T-cell (primary cell): ENCODE data around the gene CBFB. TPM values are rescaled to one million over a fixed set of nuclear protein-coding genes. Genes with fewer than 3 reads are reported as not detected.

ENCODE experiments used
- ATAC-seq, 4 experiments: fragments of 200-7000 bp in 3 of 4; fragments of 150-1000 bp in 1 of 4; cut with Tn5 transposase; replicated peaks in 1 of 4; 1 replicate in 3 of 4; 2 replicates in 1 of 4; pipeline ENCODE4 v1.10.0; 2021; ENCODE audit warnings: moderate library complexity in 3 of 4, mild to moderate bottlenecking in 2 of 4, moderate number of reproducible peaks in 1 of 4
- CTCF ChIA-PET, 2 donors: fragments of 300-600 bp; sonication (Branson Sonifier 250); formaldehyde crosslinking; loops; one replicate each; lab custom pipeline; 2022; ENCODE audit warnings: antibody characterized with exemption in 2 of 2; lab: Charles Lee
- POLR2A ChIA-PET, 2 donors: fragments of 300-600 bp; sonication (Branson Sonifier 250); formaldehyde crosslinking; loops; one replicate each; lab custom pipeline; 2022; ENCODE audit warnings: antibody characterized with exemption in 2 of 2; lab: Charles Lee
- DNase-seq, 35 experiments: peaks; one replicate each; pipeline versions ENCODE4 v3.0.0 to v3.0.0-alpha.2; 2013 to 2023
- H3K27ac ChIP-seq: one replicate; pipeline ENCODE4 v1.5.1; 2013; ENCODE audit warnings: low read length
- H3K27me3 ChIP-seq, 2 experiments: replicated peaks in 1 of 2; 1 replicate in 1 of 2; 2 replicates in 1 of 2; pipeline versions ENCODE4 v1.6.1 to v1.7.0; 2013; ENCODE audit warnings: low read length in 1 of 2, mixed read lengths in 1 of 2; ENCODE audit not compliant: control insufficient read depth in 2 of 2, insufficient read depth in 2 of 2; ENCODE audit errors: extremely low read depth in 1 of 2
- H3K36me3 ChIP-seq, 2 donors: 1 replicate in 1 of 2; 2 replicates in 1 of 2; pipeline versions ENCODE4 v1.6.1 to v1.7.0; 2013; ENCODE audit warnings: low read length in 1 of 2; ENCODE audit not compliant: control insufficient read depth in 2 of 2, insufficient read depth in 1 of 2; ENCODE audit errors: extremely low read depth in 1 of 2
- H3K4me1 ChIP-seq, 2 experiments: 1 replicate in 1 of 2; 2 replicates in 1 of 2; pipeline versions ENCODE4 v1.6.1 to v1.7.0; 2013; ENCODE audit warnings: low read length in 2 of 2, mixed read lengths in 1 of 2; ENCODE audit not compliant: insufficient read depth in 2 of 2, control insufficient read depth in 1 of 2; ENCODE audit errors: extremely low read depth in 1 of 2
- H3K4me3 ChIP-seq, 2 donors: 1 replicate in 1 of 2; 2 replicates in 1 of 2; pipeline versions ENCODE4 v1.5.1 to v1.7.0; 2013; ENCODE audit warnings: mild to moderate bottlenecking in 2 of 2, low read length in 1 of 2, moderate library complexity in 1 of 2; ENCODE audit not compliant: control insufficient read depth in 1 of 2; ENCODE audit errors: extremely low read depth in 1 of 2
- H3K9me3 ChIP-seq: 2 replicates; pipeline ENCODE4 v1.7.0; 2013
- H3K27ac Mint-ChIP-seq, 2 donors: one replicate each; pipeline ENCODE4 v1.8.0; 2020 to 2021; ENCODE audit warnings: mild to moderate bottlenecking in 2 of 2, mixed read lengths in 2 of 2
- H3K27me3 Mint-ChIP-seq, 2 donors: one replicate each; pipeline ENCODE4 v1.8.0; 2021 to 2022; ENCODE audit warnings: mixed read lengths in 2 of 2
- H3K36me3 Mint-ChIP-seq: one replicate; pipeline ENCODE4 v1.8.0; 2021; ENCODE audit warnings: mixed read lengths
- H3K4me1 Mint-ChIP-seq, 3 donors: one replicate each; pipeline ENCODE4 v1.8.0; 2020 to 2022; ENCODE audit warnings: mixed read lengths in 3 of 3, mild to moderate bottlenecking in 1 of 3
- H3K4me3 Mint-ChIP-seq, 3 donors: one replicate each; pipeline ENCODE4 v1.8.0; 2020 to 2022; ENCODE audit warnings: mild to moderate bottlenecking in 3 of 3, mixed read lengths in 3 of 3, moderate library complexity in 3 of 3
- H3K9me3 Mint-ChIP-seq, 3 donors: one replicate each; pipeline ENCODE4 v1.8.0; 2020 to 2022; ENCODE audit warnings: mixed read lengths in 3 of 3
- WGBS: methylation state at CpG from one replicate; pipeline ENCODE4 v1.1.5; 2013; ENCODE audit warnings: missing lambda C conversion rate; ENCODE audit not compliant: insufficient coverage; 5-methylcytosine and 5-hydroxymethylcytosine counted together
- total RNA-seq, 35 experiments: library from RNA in 6 of 35; stranded (reverse) in 6 of 35; fragments of 120-200 nt in 1 of 35; gene quantifications; one replicate each; pipeline versions ENCODE4 v1.2.1 to v1.2.4 and lab custom pipeline; 2013 to 2026

CBFB gene
- total RNA-seq, 5 donors from 2014 or later (not counting 1 experiment from before 2014, with no cell fraction given) = 80.0 to 115 (median 96.5) TPM

- H3K27me3 Mint-ChIP-seq = no peaks in the 10 kb centered on the region
- ChIA-PET CTCF (interaction anchor here (0.6 to 1.0 kb wide), 2 partner anchors 30 to 40 kb away, joined by 3 to 4 read pairs; no protein-coding TSS in a partner anchor), POLR2A (no interaction called here)
- DNase-seq (no peak), ATAC-seq (no peak)
- Histone ChIP-seq H3K27ac (no peak overlapping the region), H3K36me3 (peaks cover 3 to 54% of the 10 kb centered on the region in 2 donors), H3K9me3 (no peaks in the 10 kb centered on the region), H3K4me1 (no peaks in the 10 kb centered on the region), H3K27me3 (no peaks in the 10 kb centered on the region), H3K4me3 (no peak overlapping the region)
- WGBS = 100% methylated on average over 3 of the region's 3 CpGs
- H3K36me3 Mint-ChIP-seq = peaks cover 56% of the 10 kb centered on the region
- H3K27ac Mint-ChIP-seq = no peak overlapping the region
- no peak overlapping the region for H3K4me3 Mint-ChIP-seq
- H3K9me3 Mint-ChIP-seq = no peaks in the 10 kb centered on the region
- no peaks in the 10 kb centered on the region for H3K4me1 Mint-ChIP-seq
These were observed 99.9 kb downstream of the CBFB start for GRCh38 chr16:67128887-67129286.

DNA sequence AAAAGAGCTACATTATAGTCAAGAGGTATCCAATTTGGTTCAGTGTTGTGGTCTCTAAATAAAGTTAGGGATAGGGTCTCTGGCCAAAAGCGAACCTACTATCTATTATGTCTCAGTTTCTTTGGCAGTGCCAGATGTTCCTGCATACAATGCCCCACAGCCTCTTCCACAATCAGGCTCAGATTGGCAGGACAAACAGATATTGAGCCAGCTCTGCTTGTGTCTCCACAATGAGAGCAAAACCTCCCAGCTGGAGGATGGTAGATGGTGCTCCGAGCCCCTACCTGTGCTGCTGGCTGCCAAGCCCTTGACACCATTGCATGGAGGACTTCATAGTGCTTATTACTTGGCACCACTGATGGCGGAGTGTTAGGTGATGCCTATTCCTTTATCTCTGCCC is 100.5 kb downstream of the CBFB start:
- no peak for DNase-seq
- H3K9me3 ChIP-seq = no peaks in the 10 kb centered on the region
- no peak for ATAC-seq
- H3K27me3 ChIP-seq = no peaks in the 10 kb centered on the region
- no peaks in the 10 kb centered on the region for H3K4me1 Mint-ChIP-seq
- ChIA-PET POLR2A (no interaction called here), CTCF (interaction anchor here in 1 of 2 donors (0.6 kb wide), 1 partner anchor 12 kb away, joined by 3 read pairs; no protein-coding TSS in a partner anchor)
- H3K27ac Mint-ChIP-seq = no peak overlapping the region
- H3K27ac ChIP-seq = no peak overlapping the region
- 95% methylated on average over 3 of the region's 3 CpGs for WGBS
- H3K9me3 Mint-ChIP-seq = no peaks in the 10 kb centered on the region
- no peak overlapping the region for H3K4me3 Mint-ChIP-seq
- peaks cover 6 to 59% of the 10 kb centered on the region in 2 donors for H3K36me3 ChIP-seq
- H3K27me3 Mint-ChIP-seq = no peaks in the 10 kb centered on the region
- no peaks in the 10 kb centered on the region for H3K4me1 ChIP-seq
- peaks cover 51% of the 10 kb centered on the region for H3K36me3 Mint-ChIP-seq
- H3K4me3 ChIP-seq = no peak overlapping the region

- H3K4me3 ChIP-seq = no peak overlapping the region
- Mint-ChIP-seq H3K9me3 (no peaks in the 10 kb centered on the region), H3K4me1 (no peaks in the 10 kb centered on the region), H3K36me3 (peaks cover 45% of the 10 kb centered on the region), H3K27ac (no peak overlapping the region), H3K27me3 (no peaks in the 10 kb centered on the region), H3K4me3 (no peak overlapping the region)
- no peak for ATAC-seq
- no peak for DNase-seq
- H3K9me3 ChIP-seq = no peaks in the 10 kb centered on the region
- H3K27ac ChIP-seq = no peak overlapping the region
- no CpG with 5 or more reads among the region's 3 CpGs for WGBS
- ChIA-PET CTCF (interaction anchor here in 1 of 2 donors (1.0 kb wide), 1 partner anchor 16 kb away, joined by 3 read pairs; no protein-coding TSS in a partner anchor), POLR2A (no interaction called here)
- H3K27me3 ChIP-seq = peaks cover 0 to 2% of the 10 kb centered on the region in 2 experiments
- peaks cover 14 to 77% of the 10 kb centered on the region in 2 donors for H3K36me3 ChIP-seq
- no peaks in the 10 kb centered on the region for H3K4me1 ChIP-seq
These were observed 108.7 kb downstream of the CBFB start for GRCh38 chr16:67137605-67138004.

GRCh38 chr16:67141391-67141790 is 112.4 kb downstream of the CBFB start:
- H3K4me1 ChIP-seq = no peaks in the 10 kb centered on the region
- H3K9me3 ChIP-seq = no peaks in the 10 kb centered on the region
- Mint-ChIP-seq H3K9me3 (no peaks in the 10 kb centered on the region), H3K27ac (no peak overlapping the region), H3K4me1 (no peaks in the 10 kb centered on the region), H3K36me3 (peaks cover 65% of the 10 kb centered on the region), H3K27me3 (no peaks in the 10 kb centered on the region), H3K4me3 (no peak overlapping the region)
- ChIA-PET POLR2A (interaction anchor here in 1 of 2 donors (0.5 kb wide), 1 partner anchor 980 kb away, joined by 3 read pairs; no protein-coding TSS in a partner anchor), CTCF (interaction anchor here in 1 of 2 donors (1.2 kb wide), 1 partner anchor 14 kb away, joined by 3 read pairs; no protein-coding TSS in a partner anchor)
- no peak overlapping the region for H3K27ac ChIP-seq
- H3K36me3 ChIP-seq = peaks cover 18 to 79% of the 10 kb centered on the region in 2 donors
- 96% methylated on average over 13 of the region's 13 CpGs for WGBS
- DNase-seq (no peak), ATAC-seq (no peak)
- H3K4me3 ChIP-seq = no peak overlapping the region
- peaks cover 0 to 2% of the 10 kb centered on the region in 2 experiments for H3K27me3 ChIP-seq

GRCh38 chr16:67142342-67142741 is 113.4 kb downstream of the CBFB start:
- Histone ChIP-seq H3K9me3 (no peaks in the 10 kb centered on the region), H3K36me3 (peaks cover 18 to 77% of the 10 kb centered on the region in 2 donors), H3K27me3 (peaks cover 0 to 2% of the 10 kb centered on the region in 2 experiments), H3K4me3 (no peak overlapping the region), H3K27ac (no peak overlapping the region), H3K4me1 (no peaks in the 10 kb centered on the region)
- ATAC-seq (no peak), DNase-seq (no peak)
- ChIA-PET POLR2A (no interaction called here), CTCF (no interaction called here)
- WGBS = 92% methylated on average over 6 of the region's 9 CpGs
- H3K4me1 Mint-ChIP-seq = no peaks in the 10 kb centered on the region
- no peak overlapping the region for H3K27ac Mint-ChIP-seq
- no peak overlapping the region for H3K4me3 Mint-ChIP-seq
- no peaks in the 10 kb centered on the region for H3K9me3 Mint-ChIP-seq
- peaks cover 74% of the 10 kb centered on the region for H3K36me3 Mint-ChIP-seq
- H3K27me3 Mint-ChIP-seq = no peaks in the 10 kb centered on the region

- Histone ChIP-seq H3K4me3 (no peak overlapping the region), H3K27ac (no peak overlapping the region), H3K4me1 (peaks cover 0 to 5% of the 10 kb centered on the region in 2 experiments), H3K27me3 (peaks cover 0 to 14% of the 10 kb centered on the region in 2 experiments), H3K36me3 (peaks cover 18 to 62% of the 10 kb centered on the region in 2 donors), H3K9me3 (no peaks in the 10 kb centered on the region)
- Mint-ChIP-seq H3K9me3 (no peaks in the 10 kb centered on the region), H3K36me3 (peaks cover 76% of the 10 kb centered on the region), H3K4me1 (peaks cover 0 to 6% (median 0%) of the 10 kb centered on the region in 3 donors), H3K27ac (no peak overlapping the region), H3K4me3 (no peak overlapping the region), H3K27me3 (peaks cover 0 to 5% of the 10 kb centered on the region in 2 donors)
- no peak for DNase-seq
- POLR2A ChIA-PET = no interaction called here
- 100% methylated on average over 1 of the region's 2 CpGs for WGBS
- no peak for ATAC-seq
- CTCF ChIA-PET = interaction anchor here in 1 of 2 donors (0.6 kb wide), 1 partner anchor 63 kb away, joined by 5 read pairs; no protein-coding TSS in a partner anchor
These were observed 116.0 kb downstream of the CBFB start for GRCh38 chr16:67144943-67145342.
